A673 (cell line): ENCODE measurements around the gene EPB41L4A. TPM values are rescaled to one million over a fixed set of nuclear protein-coding genes. Genes with fewer than 3 reads are reported as not detected.

Experiments
- BruUV-seq: library from RNA; stranded (reverse); fragments of 400-500 nt; replicated peaks from 2 replicates; lab custom pipeline; 2021; lab: Mats Ljungman, UMichigan
- CTCF ChIA-PET: fragments of 300-600 bp; sonication (Branson Sonifier 250); formaldehyde crosslinking; loops from one replicate; lab custom pipeline; 2022; ENCODE audit warnings: antibody characterized with exemption; lab: Charles Lee
- POLR2A ChIA-PET: fragments of 300-600 bp; sonication (Branson Sonifier 250); formaldehyde crosslinking; loops from one replicate; lab custom pipeline; 2022; ENCODE audit warnings: antibody characterized with exemption; ENCODE audit not compliant: low non-redundant PET; lab: Charles Lee
- DNase-seq: peaks from one replicate; pipeline ENCODE4 v3.0.0-alpha.2; 2015; ENCODE audit warnings: low spot score
- H3K27ac ChIP-seq: fragments of 200-600 bp; sonication (generic); 2 replicates; pipeline ENCODE4 v1.5.1; 2016; ENCODE audit warnings: mixed run types, low read depth, mild to moderate bottlenecking, mixed read lengths, antibody characterized with exemption, low read length; ENCODE audit not compliant: poor library complexity, severe bottlenecking
- H3K27me3 ChIP-seq: fragments of 200-600 bp; sonication (generic); replicated peaks from 2 replicates; pipeline ENCODE4 v1.6.1; 2017; ENCODE audit warnings: mixed run types, low read depth, mild to moderate bottlenecking, mixed read lengths, antibody characterized with exemption, low read length; ENCODE audit not compliant: insufficient read depth, poor library complexity
- H3K36me3 ChIP-seq: fragments of 200-600 bp; sonication (generic); 2 replicates; pipeline ENCODE4 v1.6.1; 2016; ENCODE audit warnings: mixed run types, mild to moderate bottlenecking, mixed read lengths, antibody characterized with exemption, low read length; ENCODE audit not compliant: insufficient read depth, poor library complexity, severe bottlenecking
- H3K4me1 ChIP-seq: fragments of 200-600 bp; sonication (generic); 2 replicates; pipeline ENCODE4 v1.6.1; 2017; ENCODE audit warnings: mixed run types, mild to moderate bottlenecking, mixed read lengths, antibody characterized with exemption, low read length; ENCODE audit not compliant: insufficient read depth, poor library complexity, severe bottlenecking
- H3K4me3 ChIP-seq: fragments of 200-600 bp; sonication (generic); 2 replicates; pipeline ENCODE4 v1.5.1; 2016; ENCODE audit warnings: low read depth, mixed run types, mild to moderate bottlenecking, mixed read lengths, low read length; ENCODE audit not compliant: poor library complexity, severe bottlenecking
- H3K9me3 ChIP-seq: fragments of 200-600 bp; sonication (generic); 2 replicates; pipeline ENCODE4 v1.6.1; 2016; ENCODE audit warnings: mixed run types, low read depth, mild to moderate bottlenecking, mixed read lengths, antibody characterized with exemption, low read length; ENCODE audit not compliant: poor library complexity, severe bottlenecking
- EZH2 ChIP-seq: fragments of 200-600 bp; sonication (generic); IDR thresholded peaks from 2 replicates; pipeline ENCODE4 v1.6.1; 2017; ENCODE audit warnings: borderline replicate concordance, low read depth, mild to moderate bottlenecking, mixed read lengths, antibody characterized with exemption, low read length; ENCODE audit not compliant: poor library complexity, severe bottlenecking
- intact Hi-C: fragments of 100-400 bp; cut with micrococcal nuclease; formaldehyde crosslinking; loops from one replicate; pipeline ENCODE4 v1.10.0; 2022; ENCODE audit not compliant: unreplicated experiment
- total RNA-seq: library from RNA; stranded (reverse); gene quantifications from 2 replicates; pipeline ENCODE4 v1.2.3, GENCODE V29; 2021
- TF ChIP-seq, protein P1 (sequence below): fragments of 300-800, 200-600 bp; sonication (generic); conservative IDR thresholded peaks from 2 replicates; pipeline ENCODE4 v1.5.1; 2017; ENCODE audit warnings: low read depth, mild to moderate bottlenecking, antibody characterized with exemption, low read length, moderate library complexity, mixed read lengths

Gene EPB41L4A
- total RNA-seq, 1 experiment from 2014 or later = not detected

DNA sequence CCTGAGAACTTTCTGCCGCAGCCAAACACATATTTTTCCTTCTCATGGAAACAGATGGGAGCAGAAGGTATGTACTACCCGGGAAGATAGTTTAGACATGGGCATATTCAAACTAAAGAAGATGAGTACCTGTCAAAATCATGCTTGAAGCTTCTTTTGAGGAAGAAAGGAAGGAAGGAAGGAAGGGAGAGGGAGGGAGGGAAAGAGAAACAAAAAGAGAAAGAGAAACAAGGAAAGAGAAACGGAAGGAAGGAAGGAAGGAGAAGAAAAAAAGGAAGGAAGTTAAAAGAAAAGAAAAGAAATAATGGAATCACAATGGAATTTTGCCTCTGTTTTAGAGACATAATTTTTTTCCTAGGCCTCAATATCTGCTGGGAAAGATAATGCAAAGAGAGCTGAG is 34.6 kb downstream of the EPB41L4A start:
- CTCF ChIA-PET = no interaction called here
- no peak for TF ChIP-seq EZH2
- TF ChIP-seq, protein P1, sequence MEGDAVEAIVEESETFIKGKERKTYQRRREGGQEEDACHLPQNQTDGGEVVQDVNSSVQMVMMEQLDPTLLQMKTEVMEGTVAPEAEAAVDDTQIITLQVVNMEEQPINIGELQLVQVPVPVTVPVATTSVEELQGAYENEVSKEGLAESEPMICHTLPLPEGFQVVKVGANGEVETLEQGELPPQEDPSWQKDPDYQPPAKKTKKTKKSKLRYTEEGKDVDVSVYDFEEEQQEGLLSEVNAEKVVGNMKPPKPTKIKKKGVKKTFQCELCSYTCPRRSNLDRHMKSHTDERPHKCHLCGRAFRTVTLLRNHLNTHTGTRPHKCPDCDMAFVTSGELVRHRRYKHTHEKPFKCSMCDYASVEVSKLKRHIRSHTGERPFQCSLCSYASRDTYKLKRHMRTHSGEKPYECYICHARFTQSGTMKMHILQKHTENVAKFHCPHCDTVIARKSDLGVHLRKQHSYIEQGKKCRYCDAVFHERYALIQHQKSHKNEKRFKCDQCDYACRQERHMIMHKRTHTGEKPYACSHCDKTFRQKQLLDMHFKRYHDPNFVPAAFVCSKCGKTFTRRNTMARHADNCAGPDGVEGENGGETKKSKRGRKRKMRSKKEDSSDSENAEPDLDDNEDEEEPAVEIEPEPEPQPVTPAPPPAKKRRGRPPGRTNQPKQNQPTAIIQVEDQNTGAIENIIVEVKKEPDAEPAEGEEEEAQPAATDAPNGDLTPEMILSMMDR = no peak

DNA sequence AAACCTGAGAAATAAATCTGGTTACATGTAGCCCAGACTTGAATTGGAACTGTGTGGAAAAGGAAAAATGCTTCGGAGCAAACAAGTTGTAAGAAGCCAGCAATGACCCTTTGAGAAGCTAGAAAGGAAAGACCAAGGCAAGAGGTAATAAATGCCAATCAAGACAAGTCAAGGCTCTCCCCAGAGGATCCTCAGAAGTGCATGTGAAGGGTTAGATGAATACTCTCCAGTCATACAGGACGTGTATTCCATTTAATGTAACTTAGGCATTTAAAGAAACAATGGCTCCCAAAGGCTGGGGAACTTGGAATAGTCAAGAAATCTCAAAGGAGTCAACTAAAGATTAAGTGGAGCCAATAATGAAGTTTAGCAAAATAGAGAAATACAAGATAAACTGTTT is 36.2 kb downstream of the EPB41L4A start:
- CTCF ChIA-PET = no interaction called here

More for the DNA sequence above, 34.6 kb downstream of the EPB41L4A start:
- no peak for DNase-seq
- Histone ChIP-seq H3K27me3 (peaks cover 7% of the 10 kb centered on the region), H3K36me3 (no peaks in the 10 kb centered on the region), H3K4me1 (no peaks in the 10 kb centered on the region), H3K27ac (no peak overlapping the region), H3K4me3 (no peak overlapping the region), H3K9me3 (no peaks in the 10 kb centered on the region)
- BruUV-seq = no TSS peak
- POLR2A ChIA-PET = no interaction called here
- intact Hi-C loops = no loop called here

DNA sequence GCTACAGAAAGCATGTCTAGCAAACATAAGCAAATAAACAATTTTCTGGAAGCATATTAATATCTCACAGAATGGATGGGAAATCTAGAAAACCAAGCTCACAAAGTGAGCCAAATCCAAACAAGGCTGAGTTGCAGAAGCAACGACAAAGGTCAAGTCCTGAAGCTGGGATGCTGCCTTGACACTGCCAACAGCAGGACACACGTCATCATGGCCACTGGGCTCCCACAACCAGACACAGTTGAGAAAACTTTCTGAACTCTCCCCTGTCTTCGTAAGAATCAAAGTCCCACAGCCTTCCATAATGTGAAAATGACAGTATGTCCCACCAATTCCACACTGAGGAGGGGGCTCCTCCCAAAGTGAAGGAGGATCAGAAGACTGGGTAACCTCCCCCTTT is 37.6 kb downstream of the EPB41L4A start:
- no peak for DNase-seq
- H3K27ac ChIP-seq = no peak overlapping the region
- BruUV-seq = no TSS peak
- H3K4me1 ChIP-seq = no peaks in the 10 kb centered on the region
- no peaks in the 10 kb centered on the region for H3K36me3 ChIP-seq
- ChIA-PET POLR2A (no interaction called here), CTCF (no interaction called here)
- H3K4me3 ChIP-seq = no peak overlapping the region
- TF ChIP-seq EZH2 = no peak
- TF ChIP-seq, protein P1 = no peak
- no peaks in the 10 kb centered on the region for H3K9me3 ChIP-seq
- H3K27me3 ChIP-seq = peaks cover 22% of the 10 kb centered on the region
- intact Hi-C loops = no loop called here

More for the DNA sequence above, 36.2 kb downstream of the EPB41L4A start:
- POLR2A ChIA-PET = no interaction called here
- DNase-seq = no peak
- no peaks in the 10 kb centered on the region for H3K4me1 ChIP-seq
- H3K9me3 ChIP-seq = no peaks in the 10 kb centered on the region
- intact Hi-C loops = no loop called here
- no TSS peak for BruUV-seq
- H3K4me3 ChIP-seq = no peak overlapping the region
- no peaks in the 10 kb centered on the region for H3K36me3 ChIP-seq
- TF ChIP-seq EZH2 = no peak
- TF ChIP-seq, protein P1 = no peak
- H3K27me3 ChIP-seq = peaks cover 22% of the 10 kb centered on the region
- no peak overlapping the region for H3K27ac ChIP-seq
